GM18858 (cell line): ENCODE data around the gene VPS54.

Source experiments
- ATAC-seq: cut with Tn5 transposase; IDR thresholded peaks from one replicate; pipeline ENCODE4 v1.9.1; 2021; ENCODE audit not compliant: unreplicated experiment

VPS54 gene

DNA sequence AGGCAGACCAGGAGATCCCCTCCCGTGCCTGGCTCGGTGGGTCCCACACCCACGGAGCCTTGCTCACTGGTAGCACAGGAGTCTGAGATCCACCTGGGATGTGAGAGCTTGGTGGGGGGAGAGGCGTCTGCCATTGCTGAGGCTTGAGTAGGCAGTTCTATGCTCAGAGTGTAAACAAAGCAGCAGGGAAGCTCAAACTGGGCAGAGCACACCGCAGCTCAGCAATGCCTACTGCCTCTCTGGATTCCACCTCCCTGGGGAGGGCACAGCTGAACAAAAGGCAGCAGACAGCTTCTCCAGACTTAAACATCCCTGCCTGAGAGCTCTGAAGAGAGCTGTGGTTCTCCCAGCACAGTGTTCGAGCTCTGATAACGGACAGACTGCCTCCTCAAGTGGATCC is 92.4 kb downstream of the VPS54 start:
- ATAC-seq = no peak

DNA sequence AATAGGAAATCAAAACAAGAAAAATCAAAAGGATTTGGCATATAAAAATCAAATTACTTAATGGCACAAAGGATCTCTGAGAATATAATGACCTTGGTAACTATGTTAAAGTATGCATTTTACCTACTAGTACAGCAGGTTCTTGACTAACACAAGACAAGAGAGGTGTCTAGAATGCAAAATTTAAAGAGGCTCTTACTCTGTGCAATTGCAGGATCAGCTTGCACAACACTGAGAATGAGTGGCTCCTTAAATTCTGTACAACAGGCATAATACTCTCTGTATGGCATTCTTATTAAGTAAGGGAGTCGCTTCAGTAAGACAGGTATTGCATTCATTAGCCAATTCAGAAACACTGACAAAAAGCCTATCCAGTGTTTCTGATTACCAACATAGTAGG is 104.9 kb downstream of the VPS54 start:
- no peak for ATAC-seq

DNA sequence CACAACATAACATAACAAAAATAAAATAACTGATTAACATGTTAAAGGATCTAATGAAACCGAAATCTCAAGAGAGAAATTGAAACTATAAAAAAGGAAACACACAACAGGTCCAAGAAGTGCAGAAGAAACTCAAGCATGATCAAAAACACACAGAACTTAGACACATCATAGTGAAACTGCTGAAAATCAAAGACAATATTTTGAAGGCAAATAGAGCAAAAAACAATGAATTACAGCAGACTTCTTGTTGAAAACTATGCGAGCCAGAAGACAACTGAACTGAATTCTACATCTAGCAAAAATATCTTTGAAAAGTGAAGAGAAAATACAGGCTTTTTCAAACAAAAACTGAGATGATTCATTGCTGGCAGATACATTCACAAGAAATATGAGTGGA is 116.2 kb downstream of the VPS54 start:
- peak; percentile 46 for ATAC-seq

DNA sequence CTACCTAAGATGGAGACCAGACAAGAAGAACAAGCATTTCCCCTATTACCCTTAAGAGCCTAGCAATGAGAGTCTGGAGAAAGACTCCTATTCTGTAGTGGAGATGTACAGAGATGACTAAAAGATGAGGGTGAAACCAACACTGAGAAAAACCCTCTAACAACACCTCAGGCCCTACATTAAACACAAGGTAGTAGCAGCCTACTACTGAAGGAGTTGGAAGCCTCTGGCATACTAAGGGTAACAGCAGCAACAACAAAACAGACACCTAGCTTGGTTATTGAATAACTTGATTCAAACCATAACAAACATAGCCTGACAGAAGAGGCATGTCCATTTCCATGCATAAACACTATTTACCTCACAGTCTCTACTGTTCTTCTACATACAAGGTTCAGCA is 117.1 kb downstream of the VPS54 start:
- no peak for ATAC-seq

DNA sequence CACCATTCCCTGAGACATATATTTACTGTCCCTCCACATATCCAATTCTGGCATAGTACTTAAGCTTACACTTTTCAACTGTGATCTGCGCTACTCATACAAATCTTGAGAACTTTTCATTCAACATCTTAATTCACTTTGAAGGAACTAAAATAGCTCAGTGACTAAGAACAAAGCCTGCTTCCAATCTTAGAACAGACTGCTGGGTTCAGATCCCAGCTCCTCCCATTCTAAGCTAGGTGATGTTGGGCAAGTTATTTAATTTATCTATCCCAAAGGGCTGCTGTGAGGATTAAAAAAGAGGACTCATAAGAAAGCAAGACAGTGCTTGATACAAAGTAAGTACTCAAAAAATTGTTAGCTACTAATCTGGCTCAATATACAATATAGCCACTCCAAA is 119.6 kb downstream of the VPS54 start:
- no peak for ATAC-seq

DNA sequence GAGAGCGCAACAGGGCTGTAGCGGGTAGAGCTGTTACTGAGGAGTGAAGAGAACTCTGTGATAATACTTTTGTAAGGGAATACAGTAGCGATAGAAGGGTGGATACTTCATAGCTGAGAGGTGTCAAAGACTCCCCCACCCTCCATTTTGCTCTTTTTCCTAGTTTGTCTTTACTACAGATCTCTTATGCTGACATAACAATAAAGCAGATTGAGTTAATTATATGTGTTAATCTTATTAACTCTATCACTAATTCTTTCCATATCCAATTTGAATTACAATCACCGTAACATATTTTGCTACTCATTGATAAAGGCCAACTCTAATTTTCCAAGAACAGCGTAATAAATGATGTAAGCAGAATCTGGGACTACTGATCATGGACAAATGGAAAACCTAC is 120.4 kb downstream of the VPS54 start:
- ATAC-seq = no peak

DNA sequence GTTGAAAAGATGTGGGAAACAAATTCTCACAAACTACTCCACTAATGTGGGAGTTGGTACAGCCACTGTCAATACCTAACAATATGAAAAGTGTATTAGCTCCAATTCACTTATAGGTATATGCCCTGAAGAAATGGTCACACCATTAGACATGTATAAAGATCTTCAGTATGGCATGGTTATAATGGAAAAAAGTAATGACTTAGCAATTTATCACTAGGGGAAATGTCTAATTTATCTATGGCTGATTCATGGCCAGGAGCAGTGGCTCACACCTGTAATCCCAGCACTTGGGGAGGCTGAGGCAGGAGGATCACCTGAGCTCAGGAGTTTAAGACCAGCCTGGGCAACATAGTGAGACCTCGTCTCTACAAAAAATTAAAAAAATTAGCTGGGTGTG is 125.1 kb downstream of the VPS54 start:
- no peak for ATAC-seq

DNA sequence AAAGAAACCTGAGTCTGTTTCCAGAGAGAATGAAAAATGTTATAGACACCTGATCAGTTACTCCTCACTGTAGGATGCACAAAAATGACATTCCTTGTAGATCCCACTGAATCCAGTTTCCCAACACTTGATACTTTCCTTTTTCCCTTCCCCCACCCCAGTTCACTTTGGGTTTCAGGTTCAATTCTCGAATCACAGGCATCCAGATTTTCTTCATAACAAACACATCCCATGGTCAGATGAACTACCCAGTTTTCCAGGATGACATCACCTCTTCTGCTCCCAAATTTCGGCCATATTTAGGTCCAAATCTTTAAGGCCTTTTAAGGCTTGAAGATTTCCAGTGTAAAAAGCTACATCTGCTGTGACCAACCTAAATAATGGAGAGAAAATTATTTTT is 126.1 kb downstream of the VPS54 start:
- no peak for ATAC-seq

DNA sequence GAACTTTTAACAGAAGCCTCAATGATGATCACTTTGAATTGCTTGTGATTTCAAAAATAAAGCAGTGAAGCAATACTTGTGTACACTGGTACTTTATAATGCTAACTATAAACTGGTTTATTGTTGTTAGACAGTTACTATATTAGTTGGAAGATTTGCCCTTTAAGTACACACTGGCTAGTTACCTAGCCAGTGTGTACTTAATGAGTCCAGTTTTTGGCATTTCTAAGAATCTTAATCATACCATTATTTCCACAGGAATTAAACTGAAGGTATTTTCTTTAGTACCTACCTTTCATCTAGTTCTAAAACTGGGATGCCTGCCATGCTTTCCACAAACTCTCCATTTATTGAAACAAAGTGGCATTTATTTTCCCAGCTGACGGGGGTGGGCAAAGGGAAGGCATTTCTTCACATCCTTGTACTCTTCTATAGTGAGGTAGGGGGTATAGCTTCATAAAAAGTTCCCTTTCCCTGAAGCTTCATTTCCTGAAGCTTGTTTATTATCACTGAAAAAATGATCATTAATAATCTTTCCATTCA is 127.7 kb downstream of the VPS54 start:
- no peak for ATAC-seq

DNA sequence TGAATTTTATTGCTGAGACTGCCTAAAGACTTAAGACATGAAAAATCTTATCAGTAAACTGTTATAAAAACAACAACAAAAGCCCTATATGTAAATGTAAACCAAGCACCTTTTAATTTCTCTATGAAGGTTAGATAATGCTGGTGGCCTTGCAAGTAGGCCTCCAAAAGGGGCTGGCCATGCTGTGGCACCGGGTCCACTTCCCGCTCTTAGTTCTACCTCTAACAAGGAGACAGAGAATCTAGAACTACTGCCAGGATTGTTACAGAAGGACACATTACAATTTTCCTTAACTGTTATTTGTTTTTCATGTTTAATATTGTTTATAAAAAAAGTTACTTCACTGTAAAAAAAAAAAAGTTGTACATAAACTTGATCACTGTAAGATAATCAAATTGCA is 128.6 kb downstream of the VPS54 start:
- ATAC-seq = no peak

DNA sequence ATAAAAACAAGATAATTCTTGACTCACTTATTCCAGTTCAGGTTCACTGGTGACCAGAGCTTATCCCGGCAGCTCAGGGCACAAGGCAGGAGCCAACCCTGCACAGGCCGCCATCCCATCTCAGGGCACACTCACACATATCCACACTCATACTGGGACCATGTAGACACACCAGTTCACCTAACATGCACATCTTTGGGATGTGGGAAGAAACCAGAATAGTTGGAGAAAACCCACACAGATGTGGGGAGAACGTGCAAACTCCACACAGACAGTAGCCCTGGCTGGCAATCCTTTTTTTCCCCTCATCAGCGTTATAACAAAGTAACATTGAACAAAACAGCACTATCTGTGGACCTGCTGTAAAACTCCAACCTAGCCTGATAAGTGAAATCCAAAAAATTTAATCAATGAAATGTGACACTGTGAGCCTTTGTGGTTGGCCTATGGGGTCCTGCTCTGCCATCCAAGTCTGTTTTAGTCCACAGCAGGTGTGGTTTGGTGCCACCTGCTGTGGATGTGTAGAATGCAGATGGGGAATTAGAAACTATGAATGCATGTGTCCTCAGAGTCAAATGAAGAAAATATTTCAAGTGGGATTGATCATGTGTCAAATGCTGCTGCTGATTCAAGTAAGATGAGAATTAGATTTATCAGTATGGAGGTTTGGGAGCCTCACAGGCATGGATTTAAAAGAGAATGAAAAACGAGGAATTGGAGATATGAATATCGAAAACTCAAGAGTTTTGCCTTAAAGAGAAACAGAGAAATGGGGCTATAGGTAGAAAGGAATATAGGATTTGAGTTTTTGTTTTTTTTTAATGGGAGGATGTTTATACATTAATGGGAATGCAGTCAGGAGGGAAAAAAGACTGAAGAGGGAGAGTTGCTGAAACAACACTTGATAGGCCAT is 130.5 kb downstream of the VPS54 start:
- ATAC-seq = peak; percentile 69

DNA sequence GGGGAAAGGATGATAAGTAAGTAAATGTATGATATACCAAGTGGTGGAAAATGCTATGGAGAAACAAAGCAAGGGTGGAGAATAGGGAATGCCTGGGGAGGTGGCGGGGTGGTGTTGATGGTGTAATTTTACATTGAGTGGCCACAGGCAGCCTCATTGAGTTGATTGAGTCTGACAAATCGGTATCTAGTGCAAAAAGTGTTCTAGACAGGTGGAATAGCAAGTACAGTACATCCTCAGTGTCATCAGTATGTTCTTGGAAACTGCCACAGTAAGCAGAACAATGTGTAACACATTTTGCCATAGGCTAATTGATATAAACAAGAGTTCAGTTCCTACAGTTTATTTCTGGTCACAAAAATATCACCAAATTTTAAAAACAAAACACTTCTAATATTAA is 131.2 kb downstream of the VPS54 start:
- ATAC-seq = no peak

DNA sequence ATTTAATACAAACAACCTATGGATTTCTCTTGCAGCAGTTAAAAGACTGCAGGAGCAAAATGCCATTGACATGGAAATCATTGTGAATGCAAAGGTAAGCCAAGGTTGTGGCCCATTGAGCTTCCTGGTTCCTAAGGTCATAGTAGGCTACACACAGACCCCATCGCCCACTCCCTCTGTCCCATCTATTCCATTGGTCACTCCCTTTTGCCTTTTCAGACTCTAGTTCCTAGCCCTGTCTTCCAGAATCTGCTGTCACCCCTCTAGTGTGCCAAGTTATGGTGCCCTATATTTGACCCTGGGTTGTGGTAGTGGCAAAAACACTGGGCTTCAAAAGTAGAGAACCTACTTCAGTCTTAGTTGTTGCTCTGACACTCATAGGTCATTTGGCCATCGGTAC is 132.8 kb downstream of the VPS54 start:
- no peak for ATAC-seq

DNA sequence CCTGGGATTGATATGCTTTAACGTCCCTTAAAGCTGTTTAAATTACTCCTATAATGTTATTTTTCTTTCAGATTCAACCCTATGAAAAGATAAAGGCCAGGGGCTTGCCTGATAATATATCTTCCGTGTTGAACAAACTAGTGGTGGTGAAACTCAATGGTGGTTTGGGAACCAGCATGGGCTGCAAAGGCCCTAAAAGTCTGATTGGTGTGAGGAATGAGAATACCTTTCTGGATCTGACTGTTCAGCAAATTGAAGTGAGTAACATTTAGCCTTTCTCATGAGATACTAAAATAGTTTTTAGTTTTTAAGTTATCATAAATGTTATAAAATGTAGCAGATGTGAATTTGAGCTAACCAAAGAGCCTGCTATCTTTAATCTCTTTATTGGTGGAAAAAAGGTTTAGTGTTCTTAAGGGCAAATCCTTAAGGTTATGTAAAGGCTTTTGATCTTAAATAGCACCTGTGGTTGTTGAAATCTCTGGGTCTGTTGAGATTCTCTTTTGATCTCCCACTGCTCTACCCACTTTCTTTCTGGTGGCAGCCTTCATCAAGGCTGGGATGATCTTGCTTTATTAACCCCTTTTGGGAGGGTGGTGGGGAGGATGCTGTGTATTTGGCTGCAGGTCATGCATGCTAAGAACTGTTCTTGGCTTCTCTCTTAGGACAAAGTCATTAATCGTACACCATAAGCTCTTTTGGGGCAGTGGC is 136.7 kb downstream of the VPS54 start:
- no peak for ATAC-seq

DNA sequence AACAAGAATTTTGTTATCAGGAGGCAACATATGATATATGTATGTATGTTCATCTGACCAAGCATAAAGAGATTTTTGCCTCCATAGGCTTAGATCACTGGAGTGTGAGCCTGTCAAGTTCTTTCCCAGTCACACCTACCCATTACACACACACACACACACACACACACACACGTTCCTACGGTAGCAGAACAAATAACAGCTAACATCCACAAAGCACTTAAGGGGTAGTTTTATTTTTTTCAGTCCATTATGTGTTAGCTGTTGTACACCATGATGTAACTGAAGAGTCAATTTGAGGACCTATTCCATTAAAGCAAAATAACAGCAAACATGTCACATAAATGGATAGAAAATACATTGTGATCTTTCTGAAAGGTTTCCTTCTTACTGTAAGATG is 138.0 kb downstream of the VPS54 start:
- no peak for ATAC-seq

DNA sequence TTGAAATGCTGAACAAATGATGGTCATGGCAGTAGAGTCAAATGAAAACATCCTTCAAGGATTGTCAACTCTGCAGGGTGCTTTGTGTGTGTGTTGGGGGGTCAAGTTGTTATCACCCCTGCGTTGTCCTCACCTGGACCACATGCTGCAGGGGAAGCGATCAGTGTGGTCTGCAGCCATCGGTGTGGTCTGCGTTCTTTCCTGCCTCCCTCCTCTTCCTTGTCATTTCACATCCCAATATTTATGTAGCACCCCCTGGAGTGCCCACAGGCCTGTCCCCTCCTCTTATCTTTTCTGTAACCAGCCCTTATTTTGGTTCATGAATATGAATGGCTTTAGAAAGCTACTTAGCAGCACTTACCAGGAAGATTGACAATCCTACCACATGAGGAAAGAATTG is 138.6 kb downstream of the VPS54 start:
- ATAC-seq = no peak

DNA sequence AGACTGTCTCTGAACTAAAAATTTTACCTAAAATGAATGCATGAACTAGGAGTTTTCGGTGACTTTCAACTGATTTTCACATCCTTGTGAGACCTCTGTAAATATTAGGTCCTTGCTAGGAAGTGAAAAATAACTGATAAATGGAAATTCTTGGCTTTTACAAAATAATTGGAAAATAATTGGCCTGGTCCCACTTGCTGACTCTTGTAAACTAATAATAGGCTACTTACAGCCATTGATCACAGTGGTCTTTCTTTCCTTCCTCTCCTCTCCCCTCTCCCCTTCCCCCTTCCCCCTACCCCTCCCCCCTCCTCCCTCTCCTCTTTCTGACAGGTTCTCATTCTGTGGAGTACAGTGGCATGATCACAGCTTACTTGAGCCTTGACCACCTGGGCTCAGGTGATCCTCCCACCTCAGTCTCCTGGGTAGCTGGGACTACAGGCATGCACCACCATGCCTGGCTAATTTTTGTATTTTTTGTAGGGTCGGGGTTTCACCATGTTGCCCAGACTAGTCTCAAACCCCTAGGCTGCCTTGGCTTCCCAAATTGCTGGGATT is 139.3 kb downstream of the VPS54 start:
- no peak for ATAC-seq

DNA sequence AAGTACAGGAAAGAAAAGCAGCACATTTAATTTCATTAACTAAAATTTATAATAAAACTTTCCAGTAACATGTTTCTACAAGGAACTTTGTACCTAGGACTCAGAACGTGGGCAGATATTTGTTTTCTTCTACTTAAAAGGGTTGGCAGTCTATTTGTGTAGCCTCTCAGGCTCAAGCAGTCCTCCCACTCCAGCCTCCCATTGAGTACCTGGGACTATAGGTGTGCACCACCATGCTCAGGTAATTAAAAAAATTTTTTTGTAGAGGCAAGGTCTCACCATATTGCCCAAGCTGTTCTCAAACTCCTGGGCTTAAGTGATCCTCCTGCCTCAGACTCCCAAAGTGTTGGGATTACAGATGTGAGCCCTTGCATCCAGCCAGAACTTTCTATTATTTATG is 140.7 kb downstream of the VPS54 start:
- no peak for ATAC-seq

DNA sequence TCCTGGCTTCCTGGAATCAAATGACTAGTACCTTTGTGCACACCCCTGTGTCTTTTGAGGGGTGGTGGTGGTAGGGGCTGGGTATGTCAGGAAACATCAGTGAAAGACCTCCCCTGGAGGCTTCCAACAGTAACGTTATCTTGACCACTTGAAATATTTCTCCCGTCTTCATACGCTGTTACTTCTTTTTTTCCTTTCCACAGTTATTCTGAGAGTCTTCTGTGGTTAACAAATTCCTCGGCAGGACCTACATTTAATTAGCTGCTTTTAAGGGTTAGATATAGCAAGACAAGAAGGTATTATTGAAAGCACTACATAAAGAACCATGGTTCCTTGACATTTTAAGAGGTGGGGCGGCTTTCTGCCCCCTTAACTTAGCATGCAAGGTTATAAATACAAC is 142.9 kb downstream of the VPS54 start:
- ATAC-seq = no peak

DNA sequence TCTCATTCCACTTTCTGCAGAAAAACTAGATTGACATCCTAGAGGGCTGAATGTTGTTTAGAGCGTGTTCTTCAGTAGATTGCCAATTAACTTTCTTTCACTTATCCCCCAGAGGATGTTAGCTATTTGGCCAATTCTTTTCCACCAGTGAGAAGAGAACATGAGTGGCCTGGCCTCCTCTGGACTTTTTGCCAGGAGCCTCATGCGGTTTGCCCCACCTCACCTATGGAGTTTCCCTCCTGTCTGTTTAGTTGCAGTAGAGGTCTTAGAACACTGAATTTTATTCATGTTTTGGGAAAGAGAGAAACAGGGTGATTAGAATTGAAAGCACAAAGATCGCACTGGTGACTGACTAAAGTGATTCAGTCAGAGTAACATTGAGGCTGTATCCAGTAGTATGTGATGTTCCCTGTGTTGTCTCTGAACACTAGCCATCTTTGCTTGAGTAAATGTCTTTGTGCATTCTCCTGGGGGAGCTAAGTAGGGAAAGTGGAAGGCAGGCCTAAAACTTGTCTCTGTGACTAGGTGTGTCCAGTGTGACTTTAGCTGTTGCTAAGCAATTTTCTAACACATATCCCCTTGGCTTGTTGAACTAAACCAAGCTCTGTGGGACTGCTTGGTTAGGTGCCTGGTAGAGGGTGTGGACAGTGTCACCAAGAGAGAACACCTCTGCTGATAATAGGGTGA is 143.5 kb downstream of the VPS54 start:
- no peak for ATAC-seq

DNA sequence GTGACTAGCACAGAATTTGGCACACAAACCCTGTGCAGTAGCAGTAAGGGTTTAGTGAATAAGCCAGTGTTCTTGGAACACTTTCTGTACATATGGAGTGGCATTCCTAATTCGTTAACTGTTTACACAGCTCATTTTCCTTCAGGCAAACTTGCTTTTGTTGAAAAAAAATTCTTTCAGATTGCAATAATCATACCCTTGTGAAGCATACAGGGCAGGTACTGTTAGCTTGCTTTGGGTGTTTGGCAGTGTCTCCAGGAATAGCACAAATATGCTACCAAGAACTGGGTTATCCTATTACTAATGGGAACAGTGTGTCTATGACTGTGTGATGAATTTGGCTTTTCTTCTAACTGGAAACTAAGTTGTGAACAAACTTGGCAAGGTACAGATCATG is 144.1 kb downstream of the VPS54 start:
- no peak for ATAC-seq
